Fibroblast of mammary gland (primary cell): ENCODE measurements around the gene DCD.

Experiments used
- DNase-seq: peaks from one replicate; pipeline ENCODE4 v3.0.0-alpha.2; 2010; ENCODE audit warnings: low read depth
- H3K4me3 ChIP-seq: 2 replicates; pipeline ENCODE4 v1.5.1; 2011; ENCODE audit warnings: low read depth, mild to moderate bottlenecking, low read length, moderate library complexity; ENCODE audit not compliant: control insufficient read depth
- TF ChIP-seq, protein P1 (sequence below): conservative IDR thresholded peaks from 2 replicates; pipeline ENCODE4 v1.5.1; 2011; ENCODE audit warnings: low read depth, low read length, inconsistent platforms; ENCODE audit not compliant: control insufficient read depth, insufficient read depth

The DCD gene

DNA sequence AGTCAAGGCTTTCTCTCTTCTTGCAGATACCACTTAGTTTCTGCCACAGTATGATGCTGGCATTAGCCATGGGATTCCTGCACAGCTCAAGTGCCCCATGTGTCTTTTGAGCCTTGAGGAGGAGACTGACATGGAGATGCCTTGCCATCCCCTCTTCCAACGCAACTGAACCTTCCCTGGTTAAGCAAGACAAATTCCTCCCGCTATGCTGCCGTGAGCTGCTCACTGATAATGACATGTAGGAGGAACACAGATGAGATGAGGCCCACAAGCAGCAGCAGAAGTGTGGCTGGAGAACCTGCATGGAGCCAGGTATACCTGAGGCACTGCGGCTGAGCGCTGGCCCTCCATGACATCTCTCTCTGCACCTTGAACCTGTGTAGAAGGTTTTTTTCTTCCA, 44.3 kb downstream of the DCD start:
- DNase-seq = no peak
- H3K4me3 ChIP-seq = no peak overlapping the region
- TF ChIP-seq, protein P1, sequence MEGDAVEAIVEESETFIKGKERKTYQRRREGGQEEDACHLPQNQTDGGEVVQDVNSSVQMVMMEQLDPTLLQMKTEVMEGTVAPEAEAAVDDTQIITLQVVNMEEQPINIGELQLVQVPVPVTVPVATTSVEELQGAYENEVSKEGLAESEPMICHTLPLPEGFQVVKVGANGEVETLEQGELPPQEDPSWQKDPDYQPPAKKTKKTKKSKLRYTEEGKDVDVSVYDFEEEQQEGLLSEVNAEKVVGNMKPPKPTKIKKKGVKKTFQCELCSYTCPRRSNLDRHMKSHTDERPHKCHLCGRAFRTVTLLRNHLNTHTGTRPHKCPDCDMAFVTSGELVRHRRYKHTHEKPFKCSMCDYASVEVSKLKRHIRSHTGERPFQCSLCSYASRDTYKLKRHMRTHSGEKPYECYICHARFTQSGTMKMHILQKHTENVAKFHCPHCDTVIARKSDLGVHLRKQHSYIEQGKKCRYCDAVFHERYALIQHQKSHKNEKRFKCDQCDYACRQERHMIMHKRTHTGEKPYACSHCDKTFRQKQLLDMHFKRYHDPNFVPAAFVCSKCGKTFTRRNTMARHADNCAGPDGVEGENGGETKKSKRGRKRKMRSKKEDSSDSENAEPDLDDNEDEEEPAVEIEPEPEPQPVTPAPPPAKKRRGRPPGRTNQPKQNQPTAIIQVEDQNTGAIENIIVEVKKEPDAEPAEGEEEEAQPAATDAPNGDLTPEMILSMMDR = no peak

DNA sequence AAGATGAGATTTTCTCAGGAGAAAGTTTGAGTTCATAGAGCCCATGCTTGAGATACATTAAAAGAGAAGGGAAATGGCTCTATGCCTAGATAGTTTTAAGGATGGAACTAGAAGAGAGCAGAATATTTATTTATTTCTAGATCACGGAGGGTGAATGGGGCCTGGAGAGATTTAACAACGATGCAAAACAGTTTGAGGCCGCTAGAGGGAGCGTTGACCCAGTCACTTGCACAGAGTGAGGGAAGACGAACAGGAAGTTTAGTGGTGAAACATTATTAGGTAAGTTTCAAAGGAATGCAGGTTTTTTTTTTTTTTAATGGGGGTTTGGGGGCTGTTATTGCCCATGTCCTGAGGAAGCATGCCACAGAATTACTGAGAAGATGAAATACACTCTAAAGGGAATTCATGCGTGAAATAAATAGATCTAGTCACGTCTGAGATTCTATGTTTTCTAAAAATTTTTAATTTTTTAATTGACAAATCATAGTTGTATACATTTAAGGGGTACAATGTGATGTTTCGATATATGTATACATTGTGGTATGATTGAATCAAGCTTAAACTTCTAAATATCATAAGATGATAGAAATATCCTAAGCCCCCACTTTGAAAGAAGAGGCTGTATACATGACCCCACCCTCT, 44.9 kb downstream of the DCD start:
- TF ChIP-seq, protein P1 = peak; percentile 92
- DNase-seq = peak; percentile 74
- H3K4me3 ChIP-seq = no peak overlapping the region

DNA sequence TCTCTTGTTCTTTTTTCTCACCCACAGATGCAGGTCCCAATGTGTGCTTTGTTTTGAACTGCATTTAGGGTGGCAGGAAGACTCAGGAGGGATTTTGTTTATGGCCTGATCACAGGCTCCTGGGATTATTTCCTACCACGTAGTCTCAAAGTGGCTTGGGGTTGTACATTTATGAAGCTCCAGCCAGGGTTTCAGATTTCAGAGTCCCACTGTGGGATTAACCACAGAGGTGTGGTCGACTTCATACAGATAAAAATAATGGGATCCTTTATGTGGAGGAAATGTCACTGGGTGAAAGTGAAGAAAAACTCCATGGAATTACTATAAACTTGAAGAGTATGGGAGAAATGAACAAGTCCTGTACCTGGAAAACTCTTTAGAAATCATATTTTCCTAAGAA, 45.5 kb downstream of the DCD start:
- TF ChIP-seq, protein P1 = no peak
- DNase-seq = no peak
- no peak overlapping the region for H3K4me3 ChIP-seq

DNA sequence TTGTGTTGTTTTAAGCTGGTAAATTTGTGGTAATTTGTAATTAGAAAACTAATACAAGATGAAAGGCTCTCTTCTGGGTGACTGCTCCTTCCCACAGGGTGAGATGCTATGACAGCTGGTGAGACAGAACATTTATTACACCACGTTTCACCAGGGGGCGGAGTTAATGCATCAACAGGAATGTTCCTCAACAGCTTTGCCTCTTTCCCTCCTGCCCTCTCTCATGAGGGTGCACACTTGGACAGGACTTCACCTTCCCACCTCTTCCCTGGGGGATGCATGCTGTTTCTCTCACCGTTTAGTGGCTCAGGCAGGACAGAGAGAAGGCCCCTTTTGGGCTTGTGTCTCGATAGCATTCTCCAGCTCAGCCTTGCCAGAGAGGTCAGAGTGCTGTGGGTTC, 46.3 kb downstream of the DCD start:
- peak; percentile 21 for DNase-seq
- H3K4me3 ChIP-seq = no peak overlapping the region
- TF ChIP-seq, protein P1 = no peak

DNA sequence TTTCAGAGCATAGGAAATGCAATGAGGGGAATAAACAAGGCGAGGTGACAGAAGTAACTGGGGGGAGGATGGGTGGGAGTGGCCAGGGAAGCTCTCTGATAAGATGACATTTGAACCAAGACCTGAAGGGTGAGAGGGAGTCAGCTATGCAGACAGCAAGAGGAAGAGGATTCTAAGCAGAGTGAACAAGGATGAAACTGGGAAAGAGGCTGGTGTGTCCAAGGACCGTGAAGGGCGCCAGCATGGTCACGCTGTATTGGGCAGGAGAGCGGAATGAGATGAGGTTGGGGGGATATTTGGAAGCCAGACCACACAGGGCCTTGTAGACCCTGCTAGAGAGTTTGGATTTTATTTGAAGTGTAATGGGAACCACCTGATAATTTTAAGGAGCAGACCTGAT, 49.2 kb downstream of the DCD start:
- TF ChIP-seq, protein P1 = no peak
- H3K4me3 ChIP-seq = no peak overlapping the region
- no peak for DNase-seq

DNA sequence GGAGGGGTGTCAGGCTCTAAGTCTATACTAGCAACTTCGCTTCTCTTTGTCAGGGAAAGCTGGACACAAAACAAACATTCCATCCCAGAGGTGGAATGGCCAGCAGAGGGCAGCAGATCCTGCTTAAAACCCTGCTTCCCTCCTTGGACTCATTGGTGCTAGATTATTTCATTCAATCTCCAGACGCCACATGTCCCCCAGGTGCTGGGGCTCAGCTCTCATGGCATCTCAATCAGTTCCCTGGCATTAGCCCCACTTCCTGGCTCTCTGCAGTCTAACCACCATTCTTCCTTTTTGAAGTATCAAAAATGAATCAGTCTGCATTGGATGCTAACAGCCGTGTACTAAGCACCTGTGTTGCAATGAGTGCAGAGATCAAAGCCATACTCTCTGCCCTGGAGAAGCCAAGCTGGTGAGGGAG, 51.6 kb downstream of the DCD start:
- TF ChIP-seq, protein P1 = peak; percentile 94
- DNase-seq = peak; percentile 65
- H3K4me3 ChIP-seq = no peak overlapping the region

DNA sequence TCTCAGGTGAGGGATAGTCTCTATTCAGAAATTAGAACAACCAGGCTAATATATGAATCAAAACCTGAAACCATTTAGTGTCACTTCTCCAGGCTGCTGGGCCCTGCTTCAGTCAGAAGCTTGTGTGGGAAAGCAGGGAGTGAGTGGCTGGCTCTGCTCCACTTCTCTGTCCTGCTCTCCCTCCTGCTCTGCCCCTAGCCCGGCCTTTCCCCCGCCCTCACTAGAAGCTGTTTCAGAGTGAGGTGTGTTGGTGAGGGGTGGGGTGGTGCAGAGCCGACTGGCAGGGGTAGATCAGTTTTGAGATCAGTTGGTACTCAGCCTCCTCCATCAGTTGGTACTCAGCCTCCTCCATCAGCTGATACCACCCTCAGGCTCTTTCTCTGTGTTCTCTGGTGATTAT, 52.7 kb downstream of the DCD start:
- no peak for DNase-seq
- H3K4me3 ChIP-seq = no peak overlapping the region
- TF ChIP-seq, protein P1 = no peak
